EH (cell line): ENCODE data around the gene NLRP5.
"Not testable (repeated sequence)": the region's sequence is repeated elsewhere in the genome, so short reads cannot be mapped to it uniquely, and the experiment has no call there.

Experiments
- DNase-seq: peaks from one replicate; pipeline ENCODE4 v3.0.0-alpha.2; 2015; ENCODE audit warnings: low read depth

NLRP5 gene

DNA sequence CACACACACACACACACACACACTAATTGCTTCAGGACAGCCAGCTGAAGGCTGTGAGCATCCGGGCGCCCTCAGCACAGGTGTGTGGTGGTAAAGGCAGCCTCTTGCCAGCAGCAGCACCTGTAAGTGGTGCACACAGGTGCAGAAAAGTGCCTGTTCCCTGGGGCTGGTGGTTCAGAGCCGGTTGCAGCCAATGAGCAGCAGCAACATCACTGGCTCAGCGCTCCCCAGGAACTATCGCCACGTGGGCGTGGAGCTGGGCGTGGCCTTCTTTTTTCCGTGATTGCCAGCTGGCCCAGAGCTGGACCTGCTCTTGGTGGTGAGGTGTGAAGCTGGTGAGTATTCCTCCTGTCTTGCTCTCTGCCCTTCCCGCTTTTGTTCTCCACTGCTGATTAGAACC, at the start of gene NLRP5:
TSS of gene NLRP5 (plus strand) at position 289 of the 400 bp plus-strand sequence.
- no peak for DNase-seq

DNA sequence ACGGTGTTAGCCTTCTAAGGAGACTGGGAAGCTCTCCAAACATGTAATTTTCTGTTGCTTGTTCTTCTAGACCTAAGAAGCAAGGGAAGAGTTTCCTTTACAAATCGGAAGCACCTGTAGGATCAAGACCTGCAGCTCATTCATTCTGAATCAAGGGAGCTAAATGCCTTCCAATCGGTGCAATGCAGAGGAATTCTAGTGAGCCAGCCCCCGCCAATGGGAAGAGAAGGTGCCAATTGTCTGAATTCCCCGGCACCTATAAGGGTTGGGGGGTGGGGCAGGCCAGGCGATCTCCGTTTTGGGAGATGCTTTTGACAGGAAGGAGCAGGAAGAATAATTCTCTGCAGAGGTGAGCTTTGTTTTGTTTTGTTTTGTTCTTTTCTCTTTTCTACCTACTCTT, 47.4 kb upstream of the NLRP5 start:
- no peak for DNase-seq

DNA sequence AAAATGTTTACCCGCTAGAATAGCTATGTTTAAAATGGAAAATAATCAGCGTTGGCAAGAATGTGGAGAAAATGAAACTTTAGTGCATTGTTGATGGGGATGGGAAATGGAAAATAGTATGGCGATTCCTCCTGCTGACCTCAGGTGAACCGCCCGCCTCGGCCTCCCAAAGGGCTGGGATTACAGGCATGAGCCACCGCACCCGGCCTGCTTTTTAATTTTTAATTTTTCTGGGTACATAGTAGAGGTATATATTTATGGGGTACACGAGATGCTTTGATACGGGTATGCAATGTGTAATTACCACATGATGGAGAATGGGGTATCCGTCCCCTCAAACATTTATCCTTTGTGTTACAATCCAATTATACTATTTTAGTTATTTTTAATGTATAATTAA, 46.3 kb upstream of the NLRP5 start:
- DNase-seq, result no peak

DNA sequence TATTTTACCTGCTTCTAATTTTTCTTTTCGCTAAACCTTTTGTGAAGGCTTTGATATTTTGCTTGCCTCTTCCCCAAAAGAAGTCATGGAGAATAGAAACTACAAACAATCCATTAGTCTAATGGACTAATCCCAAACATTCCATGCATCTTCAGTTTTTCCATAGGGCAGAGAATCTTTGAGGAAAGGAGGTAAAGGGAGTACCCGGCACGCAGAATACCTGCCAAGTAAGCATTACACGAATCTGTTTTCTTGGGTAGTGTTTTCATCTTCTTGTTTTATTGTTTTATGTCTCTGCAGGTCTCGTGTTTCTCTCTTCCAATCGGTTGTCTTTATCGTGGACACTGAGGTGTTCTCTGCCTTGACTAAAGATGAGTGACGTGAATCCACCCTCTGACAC, 39.0 kb upstream of the NLRP5 start, which contains the start of gene NLRP8:
TSS of gene NLRP8 (plus strand) at position 301 of the 400 bp plus-strand sequence.
- no peak for DNase-seq

GRCh38 chr19:55950566-55950965, 36.0 kb upstream of the NLRP5 start:
- DNase-seq, result not testable (repeated sequence)

GRCh38 chr19:55956431-55956830, 30.1 kb upstream of the NLRP5 start:
- no peak for DNase-seq

DNA sequence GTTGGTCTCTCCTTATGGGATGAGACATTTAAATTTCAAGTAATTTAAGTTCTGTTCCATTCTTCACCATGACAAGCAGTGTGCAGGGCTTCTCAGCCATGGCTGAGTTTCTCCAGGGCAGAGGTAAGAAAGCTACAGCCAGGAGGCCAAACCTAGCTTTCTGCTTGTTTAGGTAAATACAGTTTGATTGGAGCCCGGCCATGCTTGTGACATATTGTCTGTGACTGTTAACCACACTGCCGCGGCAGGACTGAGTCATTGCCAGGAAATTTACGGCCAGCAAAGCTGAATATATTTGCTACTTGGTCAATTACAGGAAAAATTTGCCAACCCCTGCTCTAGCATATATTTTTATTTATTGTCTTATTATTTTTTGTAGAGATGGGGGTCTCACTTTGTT, 28.2 kb upstream of the NLRP5 start:
- no peak for DNase-seq

DNA sequence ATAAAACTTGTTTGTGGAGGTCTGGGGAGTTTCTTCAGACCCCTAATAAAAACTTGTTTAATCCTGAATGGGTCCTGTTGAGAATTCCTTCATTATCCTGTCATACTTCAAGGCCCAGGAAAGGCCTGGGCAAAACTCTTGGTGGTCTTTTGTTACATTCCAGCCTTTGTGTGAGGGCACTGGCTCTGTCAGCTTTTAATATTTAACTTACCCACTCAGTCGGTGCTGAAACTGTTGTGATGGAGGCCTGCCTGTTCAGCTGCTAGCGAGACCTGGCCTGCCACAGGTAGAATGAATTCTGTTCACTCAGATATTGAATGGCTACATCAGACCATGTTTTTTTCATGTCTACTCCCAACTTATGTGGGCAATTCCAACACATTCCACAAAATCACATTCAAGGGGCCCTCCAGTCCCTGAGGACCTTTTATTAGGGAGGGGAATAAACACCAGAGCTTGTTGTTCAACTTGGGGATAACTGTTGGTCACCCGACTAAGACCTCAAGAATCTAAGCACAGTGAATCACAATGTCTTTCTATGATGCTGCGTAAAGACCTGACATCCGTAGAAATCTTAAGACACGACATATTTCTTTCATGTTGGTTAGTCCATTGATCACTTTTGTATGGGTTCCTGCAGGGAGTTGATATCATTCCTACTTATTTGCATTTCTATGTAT, 26.4 kb upstream of the NLRP5 start:
- DNase-seq, result no peak

DNA sequence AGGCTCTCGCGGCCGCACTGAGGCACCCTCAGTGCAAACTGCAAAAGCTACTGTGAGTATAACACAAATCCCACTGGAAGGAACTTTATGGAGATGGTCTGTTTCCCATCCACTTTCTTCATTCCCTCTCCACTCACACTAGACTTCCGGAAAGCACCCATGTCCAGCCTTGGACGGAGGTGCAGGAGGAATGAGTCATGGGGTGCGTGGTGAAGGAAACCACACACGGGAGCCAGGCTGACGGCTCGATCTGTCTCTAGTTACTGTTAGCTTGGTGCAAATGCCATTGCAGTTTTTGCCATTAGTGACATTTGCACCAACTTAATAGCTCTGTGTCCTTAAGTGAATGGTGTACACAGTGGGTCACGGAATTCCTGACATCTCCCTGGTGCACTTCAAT, 24.4 kb upstream of the NLRP5 start:
- DNase-seq, result no peak

GRCh38 chr19:55973982-55974381, 12.6 kb upstream of the NLRP5 start:
- DNase-seq, result no peak

GRCh38 chr19:55980415-55980814, 6.2 kb upstream of the NLRP5 start:
- DNase-seq, result no peak

DNA sequence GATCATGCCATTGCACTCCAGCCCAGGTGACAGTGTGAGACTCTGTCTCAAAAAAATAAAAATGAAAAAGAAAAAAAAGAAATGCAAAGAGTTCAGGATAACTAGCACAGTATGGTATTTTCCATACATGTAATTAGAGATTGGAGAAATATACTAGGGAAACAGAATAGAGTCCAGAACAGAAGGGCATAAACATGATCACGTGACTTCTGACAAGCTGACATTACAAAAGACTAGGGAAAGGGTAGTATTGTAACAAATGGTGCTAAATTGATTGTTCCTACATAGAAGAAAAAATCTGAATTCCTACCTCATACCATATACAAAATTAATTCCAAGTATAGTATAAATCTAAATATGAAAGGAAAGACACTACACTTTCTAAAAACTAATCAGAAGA, 1.3 kb upstream of the NLRP5 start:
- no peak for DNase-seq

DNA sequence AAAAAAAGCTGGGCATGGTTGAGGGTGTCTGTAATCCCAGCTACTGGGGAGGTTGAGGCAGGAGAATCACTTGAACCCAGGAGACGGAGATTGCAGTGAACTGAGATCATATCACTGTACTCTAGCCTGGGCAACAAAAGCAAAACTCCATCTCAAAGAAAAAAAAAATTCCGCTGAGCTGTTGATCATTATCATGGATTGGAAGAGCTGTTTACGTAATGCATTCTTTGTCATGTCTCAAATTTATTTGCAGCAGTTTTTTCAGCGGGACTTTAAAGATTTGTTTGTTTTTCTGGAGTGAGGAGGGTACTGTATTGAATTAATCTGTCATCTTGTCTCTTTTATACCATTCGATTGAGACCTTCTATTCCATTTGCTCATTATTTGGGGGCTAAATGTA, 4.3 kb downstream of the NLRP5 start:
- DNase-seq, result no peak

- DNase-seq, result no peak
Observed at GRCh38 chr19:55993492-55993891, 6.9 kb downstream of the NLRP5 start.

DNA sequence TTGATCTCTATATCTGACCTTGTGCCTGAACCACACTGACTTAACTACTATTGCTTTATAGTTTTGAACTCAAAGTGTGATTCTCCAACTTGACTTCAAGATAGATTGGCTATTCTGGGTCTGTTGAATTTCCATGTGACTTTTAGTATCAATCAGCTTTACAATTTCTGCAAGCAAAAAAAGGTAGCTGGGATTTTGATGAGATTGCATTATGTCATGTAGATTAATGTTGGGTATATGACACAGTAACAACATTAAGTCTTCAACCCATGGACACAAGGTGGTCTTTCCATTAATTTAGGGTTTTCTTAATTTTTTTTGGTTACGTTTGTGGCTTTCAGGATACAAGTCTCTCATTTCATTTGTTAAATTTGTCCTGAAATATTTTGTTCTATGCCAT, 28.2 kb downstream of the NLRP5 start:
- DNase-seq, result no peak

DNA sequence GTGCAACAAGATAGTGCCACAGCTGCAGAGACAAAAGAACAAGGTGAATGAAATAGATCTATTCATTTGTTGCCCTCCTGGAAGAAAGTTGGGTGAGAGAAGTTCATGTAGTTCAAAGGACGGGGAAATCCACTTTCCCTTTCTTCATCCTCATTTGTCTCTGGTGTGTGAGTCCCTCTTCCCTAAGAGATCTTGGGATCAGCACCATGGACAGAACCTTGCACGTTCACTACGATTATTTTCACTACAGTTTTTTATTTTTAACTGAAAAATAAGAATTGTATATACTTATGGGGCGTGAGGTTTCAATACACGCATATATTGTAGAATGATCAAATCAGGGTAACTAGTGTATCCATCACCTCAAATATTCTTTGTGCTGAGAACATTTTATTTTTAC, 29.2 kb downstream of the NLRP5 start:
- peak; percentile 2 for DNase-seq

DNA sequence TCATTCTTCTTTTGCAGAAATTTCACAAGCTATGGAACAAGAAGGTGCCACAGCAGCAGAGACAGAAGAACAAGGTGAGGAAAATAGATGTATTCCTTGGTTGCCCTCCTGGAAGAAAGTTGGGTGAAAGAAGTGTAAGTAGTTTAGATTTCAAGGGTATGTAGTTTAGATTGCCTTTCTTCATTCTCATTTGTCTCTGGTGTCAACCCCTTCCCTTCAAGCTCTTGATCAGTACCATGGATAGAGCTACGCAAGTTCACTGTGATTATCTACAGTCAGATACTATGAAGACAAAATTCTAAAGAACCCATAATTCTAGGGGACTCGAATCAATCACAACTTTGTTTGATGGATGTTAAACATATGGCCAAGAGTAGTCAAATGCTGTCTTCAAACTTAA, 32.8 kb downstream of the NLRP5 start:
- not testable (repeated sequence) for DNase-seq

DNA sequence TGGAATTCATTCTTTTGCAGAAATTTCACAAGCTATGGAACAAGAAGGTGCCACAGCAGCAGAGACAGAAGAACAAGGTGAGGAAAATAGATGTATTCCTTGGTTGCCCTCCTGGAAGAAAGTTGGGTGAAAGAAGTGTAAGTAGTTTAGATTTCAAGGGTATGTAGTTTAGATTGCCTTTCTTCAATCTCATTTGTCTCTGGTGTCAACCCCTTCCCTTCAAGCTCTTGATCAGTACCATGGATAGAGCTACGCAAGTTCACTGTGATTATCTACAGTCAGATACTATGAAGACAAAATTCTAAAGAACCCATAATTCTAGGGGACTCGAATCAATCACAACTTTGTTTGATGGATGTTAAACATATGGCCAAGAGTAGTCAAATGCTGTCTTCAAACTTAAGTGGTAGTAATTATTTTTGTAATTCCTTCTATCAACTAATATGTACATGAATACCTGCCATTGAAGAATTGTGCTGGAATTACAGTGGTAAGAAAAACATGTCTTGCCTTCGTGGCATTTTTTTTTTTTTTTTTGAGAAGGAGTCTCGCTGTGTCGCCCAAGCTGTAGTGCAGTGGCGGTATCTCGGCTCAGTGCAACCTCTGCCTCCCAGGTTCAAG, 33.9 kb downstream of the NLRP5 start:
- not testable (repeated sequence) for DNase-seq

- no peak for DNase-seq
Observed at GRCh38 chr19:56026769-56027168, 40.2 kb downstream of the NLRP5 start.

DNA sequence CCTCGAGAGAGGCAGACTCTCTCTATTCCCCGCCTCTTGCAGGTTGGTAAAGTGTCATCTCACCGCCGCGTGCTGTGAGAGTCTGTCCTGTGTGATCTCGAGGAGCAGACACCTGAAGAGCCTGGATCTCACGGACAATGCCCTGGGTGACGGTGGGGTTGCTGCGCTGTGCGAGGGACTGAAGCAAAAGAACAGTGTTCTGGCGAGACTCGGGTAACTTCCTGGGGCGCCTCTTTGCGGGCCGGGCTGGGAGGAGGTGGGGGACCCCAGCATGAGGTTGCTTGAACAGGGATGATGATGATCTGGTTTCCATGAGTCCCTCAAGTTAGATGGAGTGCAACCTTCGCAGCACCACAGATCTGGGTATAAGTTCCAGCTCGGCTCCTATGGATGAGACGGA, 67.0 kb downstream of the NLRP5 start:
- no peak for DNase-seq

DNA sequence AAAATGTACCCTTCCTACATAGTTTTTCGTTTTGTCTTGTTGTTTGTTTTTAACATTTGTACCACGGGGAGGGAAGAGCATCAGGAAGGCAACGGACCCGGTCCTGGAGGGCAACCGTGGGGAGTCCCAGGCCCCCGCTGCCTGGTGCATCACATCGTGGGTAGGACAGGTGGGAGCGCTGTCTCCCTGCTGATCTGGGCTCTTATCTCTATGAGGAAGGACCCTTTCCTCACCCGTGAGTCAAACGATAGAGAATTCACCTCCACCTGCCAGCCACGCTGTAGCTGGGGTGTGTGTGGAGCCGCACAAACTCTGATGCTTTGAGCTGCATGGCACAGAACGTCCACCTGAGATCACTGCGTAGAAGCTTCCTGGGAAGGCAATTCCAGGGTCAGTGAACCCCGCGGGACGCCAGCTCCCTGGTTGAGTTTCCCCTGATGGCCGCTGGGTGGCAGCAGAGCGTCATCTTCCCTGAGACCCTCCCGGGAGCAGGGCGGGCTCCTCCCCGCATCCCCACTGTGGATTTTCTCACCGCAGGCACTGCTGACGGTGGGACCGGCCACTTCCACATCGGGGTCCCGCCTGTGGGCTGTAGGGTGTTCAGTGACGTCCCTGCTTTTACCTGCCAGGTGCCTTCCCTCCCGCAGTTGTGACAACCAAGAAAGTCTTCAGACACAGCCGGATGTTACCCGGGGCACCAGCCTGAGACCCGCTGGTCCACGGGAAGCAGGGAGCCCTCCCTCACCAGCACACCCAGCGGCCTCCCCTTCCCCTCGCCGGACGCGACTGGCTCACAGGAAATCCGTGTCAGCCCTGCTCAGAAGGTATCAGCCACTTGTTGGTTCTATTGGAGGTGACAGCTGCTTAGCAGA, 79.8 kb downstream of the NLRP5 start:
- DNase-seq, result peak; percentile 55

DNA sequence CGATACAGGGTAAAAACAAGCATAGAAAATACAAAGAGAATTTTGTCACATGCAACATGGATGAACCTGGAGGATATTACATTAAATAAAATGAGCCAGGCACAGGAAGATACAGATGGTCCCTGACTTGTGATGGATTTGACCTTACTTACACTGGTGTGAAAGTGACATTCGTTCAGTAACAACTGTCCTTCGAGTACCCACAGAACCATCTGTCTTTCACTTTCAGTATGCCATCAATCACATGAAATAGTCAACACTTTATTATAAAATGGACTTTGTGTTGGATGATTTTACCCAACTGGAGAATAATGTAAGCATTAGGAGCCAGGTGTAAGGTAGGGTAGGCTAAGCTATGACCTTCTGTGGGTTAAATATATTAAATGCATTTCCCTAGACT, 83.1 kb downstream of the NLRP5 start:
- no peak for DNase-seq

DNA sequence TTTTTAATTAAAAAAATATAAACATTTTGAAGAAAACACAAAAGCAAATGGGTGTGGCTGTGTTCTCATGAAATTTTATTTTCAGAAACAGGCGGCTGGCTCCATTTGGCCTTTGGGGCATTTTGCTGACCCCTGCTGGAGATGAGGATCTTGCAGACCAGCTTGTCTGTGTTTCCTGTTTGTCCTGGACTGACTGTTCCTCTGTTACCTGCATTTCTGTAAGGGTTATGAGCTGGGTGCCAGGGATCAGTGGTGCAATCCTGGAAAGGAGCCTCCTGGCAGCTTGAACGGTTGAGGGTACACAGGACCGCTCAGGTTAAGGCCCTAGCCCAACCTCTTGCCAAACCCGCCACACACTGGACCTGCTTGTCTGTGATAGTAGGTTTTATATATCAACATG, 84.6 kb downstream of the NLRP5 start:
- DNase-seq, result no peak
